Hematopoietic multipotent progenitor cell (in vitro differentiated cells): ENCODE results near the gene VAC14. TPM values are rescaled to one million over a fixed set of nuclear protein-coding genes. Genes with fewer than 3 reads are reported as not detected.
A peak's percentile ranks its signal among the peaks of the same experiment; 100 is the strongest.

Experiments used
- DNase-seq, 3 donors: peaks; one replicate each; pipeline ENCODE4 v3.0.0-alpha.2; 2011 to 2015; ENCODE audit warnings: low read depth in 2 of 3, low spot score in 2 of 3
- total RNA-seq: library from RNA; depleted of rRNA; stranded (reverse); fragments of >200 nt; gene quantifications from one replicate; pipeline ENCODE4 v1.2.3, GENCODE V29; 2012

VAC14 gene
- total RNA-seq, 1 donor, result 52.0 TPM

DNA sequence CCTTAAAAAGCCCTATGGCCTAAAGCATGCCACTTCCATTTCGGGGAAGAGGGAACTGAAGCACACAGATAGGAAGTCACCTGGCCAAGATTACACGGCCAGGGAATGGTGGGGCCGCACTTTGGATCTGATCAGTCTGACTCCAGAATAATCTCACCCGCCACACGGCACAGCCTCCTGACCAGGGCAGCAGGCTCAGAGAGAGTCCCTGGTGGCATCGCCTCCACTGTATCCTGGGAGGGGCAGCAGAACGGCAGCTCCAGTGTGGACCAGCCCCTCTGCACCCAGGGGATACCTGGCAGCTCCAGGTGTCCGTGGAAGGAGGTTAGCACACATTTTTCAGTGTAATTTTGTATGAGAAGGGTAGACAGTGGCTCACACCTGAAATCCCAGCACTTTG lies 35.5 kb downstream of the VAC14 start:
- DNase-seq, result no peak

DNA sequence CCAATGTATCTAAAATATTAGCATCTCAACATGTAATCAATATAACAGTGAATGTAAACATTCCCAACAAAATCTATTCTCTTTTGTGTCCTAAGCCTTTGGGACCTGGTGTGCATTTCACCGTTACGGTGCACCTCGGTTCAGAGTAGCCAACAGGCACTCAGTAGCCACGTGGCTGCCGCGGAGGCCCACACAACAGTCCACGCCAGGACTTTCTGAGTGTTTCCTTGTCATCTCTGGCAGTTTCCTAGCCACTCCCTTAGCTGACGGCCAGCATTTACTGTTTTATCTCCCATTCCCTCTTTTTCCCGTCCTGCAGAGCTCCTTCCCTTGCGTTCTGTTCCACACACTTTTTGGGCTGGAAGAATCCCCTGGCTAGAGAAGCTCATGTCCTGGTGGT lies 36.3 kb downstream of the VAC14 start:
- DNase-seq, result no peak

DNA sequence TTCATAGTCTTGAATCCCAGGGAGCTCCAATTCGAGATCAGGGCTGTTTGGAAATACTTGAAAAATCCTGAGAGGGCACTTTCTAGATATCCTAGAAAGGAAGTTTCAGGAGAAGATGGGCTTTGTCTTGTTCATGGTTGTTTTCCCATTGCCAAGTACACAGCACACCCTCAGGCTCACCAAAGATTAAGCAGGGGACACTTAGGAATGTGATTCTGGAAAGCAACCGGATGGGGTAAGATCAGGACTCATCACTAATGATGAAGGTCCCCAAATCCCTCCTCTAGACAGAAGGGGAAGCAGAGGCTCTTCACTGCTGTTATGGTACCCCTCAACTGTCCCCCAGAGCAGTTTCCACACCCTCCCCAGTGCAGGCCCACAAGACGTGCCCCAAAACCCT lies 40.7 kb downstream of the VAC14 start:
- no peak for DNase-seq

DNA sequence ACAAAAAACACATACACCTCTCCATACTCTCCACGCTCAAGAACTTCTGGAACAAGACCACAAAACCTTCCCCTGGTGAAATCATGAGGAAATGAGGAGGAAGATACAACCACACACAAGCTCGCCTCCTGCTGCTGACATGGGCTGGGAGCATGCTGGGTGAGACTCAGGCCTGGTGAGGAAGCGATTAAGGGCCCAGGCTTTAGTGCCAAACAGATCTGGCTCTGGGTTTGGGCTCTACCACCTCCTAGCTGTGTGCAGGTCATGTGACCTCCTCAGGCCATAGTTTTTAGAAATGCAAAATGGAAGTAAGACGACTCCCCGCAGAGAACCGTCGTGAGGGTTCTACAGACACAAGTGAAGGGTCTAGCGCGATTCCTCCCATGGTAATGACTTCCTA lies 41.3 kb downstream of the VAC14 start:
- DNase-seq, result no peak

DNA sequence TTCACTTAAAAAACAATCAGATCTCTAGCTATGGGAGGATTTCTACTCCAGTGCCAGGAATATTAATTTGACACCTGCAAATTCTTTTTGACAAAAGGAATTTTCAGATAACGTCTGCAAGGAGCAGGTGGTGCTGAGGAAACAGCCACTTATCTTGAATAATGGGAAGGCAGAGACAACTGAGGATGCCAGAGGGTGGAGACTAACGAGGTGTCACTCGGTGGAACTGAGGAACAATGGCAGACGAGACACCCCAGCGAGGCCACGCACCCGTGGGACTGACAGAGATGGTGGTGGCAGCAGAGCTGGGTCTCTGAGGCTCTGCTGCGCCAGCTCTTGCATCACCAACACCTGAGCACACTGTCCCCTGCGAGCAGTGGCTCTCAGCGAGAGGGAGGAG lies 42.2 kb downstream of the VAC14 start:
- DNase-seq, result no peak

DNA sequence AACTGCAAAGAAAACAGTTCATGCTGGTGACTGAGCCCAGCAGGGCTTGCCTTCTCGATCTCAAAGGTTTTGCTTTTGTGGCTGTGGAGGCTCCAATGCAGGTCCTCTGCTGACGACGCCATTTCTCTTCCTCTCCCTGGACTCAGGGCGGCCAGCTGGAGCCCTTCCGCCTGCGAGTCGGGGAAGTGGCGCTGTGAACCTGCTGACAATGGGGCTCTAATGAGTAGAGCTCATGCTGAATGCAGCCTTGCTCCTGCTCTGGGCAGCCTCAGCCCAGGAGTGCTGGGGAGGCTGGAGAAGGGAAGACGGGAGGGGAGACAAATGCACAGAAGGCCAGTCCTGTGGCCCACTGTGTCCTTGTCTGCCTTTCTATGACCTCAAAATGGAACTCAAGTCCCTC lies 43.8 kb downstream of the VAC14 start:
- DNase-seq, result no peak

DNA sequence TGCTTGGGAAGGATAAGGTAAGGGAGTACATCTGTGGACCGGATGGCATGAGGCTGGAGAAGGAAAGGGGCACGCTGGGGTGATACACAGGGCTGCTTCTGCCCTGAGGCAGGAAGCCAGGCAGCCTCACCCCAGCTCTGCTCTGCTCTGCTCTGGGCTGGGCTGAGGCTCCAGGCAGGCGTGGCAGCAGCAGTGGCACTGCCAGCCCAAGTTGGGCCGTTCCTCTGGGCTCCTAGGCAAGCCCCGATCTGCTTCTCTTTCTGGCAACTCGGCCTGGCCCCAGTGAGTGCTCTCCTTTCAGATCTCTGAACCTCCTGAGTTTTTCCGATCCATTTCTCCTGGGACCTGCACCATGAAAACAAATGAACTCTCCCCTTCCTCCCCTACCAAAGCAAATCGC lies 44.9 kb downstream of the VAC14 start:
- no peak for DNase-seq

DNA sequence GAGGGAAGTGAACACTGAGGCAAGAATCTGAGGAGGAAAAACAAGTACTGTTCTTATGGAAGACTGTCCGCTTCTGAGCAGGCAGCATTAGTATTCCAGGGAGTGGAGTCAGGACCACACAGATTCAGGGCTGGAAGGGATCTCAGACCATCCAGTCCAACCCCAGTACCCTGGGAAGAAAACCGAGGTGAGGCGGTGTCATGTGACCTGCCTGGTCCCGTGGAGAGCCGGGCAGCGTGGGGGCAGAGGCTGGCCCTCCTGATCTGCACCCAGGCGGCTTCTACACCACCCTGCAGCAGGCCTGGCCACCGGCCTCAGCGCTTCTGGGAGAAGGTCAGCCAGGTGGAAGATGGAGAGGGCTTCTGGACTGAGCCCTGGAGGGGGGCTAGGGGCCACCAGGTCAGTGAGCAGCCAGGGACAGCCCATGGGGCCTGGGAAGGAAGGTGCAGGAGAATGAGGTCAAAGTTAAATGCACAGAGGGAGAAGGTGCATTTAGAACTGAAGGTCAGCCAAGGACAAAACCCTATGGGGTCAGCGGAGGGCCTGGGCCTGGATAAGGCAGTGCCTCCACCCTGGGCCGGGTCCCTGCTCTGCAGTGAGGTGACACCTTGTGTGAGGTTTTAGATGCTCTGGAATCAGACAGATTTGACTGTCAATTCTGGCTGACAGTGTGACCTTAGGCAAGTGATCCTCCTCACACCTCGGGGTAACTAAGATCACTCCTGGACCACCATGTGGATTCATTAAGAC lies 45.9 kb downstream of the VAC14 start:
- no peak for DNase-seq

DNA sequence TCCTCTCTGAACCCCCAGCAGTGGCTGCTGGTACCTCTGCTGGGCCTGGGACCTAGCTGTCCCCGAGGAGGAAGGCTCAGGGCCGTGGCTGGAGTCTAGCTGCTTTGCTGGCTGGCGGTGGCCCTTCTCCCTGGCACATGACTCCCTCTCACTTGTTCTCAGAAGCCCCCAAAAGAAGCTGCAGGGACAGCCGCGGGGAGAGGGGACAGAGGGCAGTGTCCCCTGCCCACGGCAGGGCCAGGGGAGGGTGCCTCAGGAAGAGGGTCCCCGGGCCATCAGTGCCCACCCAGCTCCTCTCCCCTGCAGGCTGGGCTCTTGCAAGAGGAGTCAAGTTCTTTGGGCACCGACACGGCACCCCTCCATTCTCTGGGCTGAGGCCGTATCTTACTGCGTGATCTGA lies 46.6 kb downstream of the VAC14 start:
- no peak for DNase-seq

DNA sequence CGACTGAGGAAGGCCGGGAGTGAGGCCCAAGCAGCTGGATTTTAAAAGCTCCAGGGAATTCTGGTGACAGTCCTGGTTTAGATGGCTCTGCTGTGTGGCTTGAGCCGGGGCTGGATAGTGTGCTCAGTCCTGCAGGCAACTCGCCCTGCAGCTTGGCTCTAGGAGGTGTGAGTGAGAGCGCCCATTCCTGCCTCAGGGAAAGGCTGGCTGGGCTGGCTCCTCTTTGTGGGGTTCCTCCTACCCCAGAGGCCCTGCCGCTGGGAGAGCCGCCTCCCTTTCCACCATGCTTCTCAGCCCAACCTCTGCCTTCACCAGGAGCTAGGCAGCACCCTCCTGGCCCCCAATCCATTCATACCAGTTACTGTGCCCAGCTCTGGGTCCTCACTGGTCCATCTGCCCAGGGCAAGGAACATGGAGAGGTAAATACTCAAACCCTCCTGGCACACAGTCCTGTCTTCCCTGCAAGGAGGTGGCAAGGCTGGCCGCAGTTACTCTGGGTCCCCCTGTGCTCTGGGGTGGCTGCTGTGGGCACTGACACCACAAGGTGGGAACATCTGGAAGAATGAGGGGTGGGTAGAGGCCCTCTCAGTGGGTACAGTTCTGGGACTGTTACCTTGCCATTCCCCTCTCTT lies 47.1 kb downstream of the VAC14 start:
- no peak for DNase-seq

DNA sequence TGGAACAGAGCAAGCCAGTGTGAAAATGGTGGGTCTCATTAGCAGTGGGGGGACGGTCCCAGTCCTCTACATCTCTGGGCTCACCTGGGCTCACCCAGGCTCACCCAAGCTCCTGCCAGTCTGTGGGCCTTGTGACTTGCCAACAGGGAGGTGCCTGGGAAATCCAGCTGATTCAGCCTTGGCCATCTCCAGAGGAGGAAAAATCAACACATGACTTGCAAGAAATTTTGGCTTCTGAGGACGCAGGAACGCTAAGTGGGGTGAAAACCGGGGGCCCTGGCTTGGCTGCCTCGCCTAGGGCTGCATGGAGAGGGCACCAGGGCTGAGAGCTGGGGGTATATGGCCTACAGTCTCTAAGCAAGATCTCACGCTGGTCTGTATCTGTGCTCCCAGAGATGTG lies 47.7 kb downstream of the VAC14 start:
- DNase-seq, result no peak

DNA sequence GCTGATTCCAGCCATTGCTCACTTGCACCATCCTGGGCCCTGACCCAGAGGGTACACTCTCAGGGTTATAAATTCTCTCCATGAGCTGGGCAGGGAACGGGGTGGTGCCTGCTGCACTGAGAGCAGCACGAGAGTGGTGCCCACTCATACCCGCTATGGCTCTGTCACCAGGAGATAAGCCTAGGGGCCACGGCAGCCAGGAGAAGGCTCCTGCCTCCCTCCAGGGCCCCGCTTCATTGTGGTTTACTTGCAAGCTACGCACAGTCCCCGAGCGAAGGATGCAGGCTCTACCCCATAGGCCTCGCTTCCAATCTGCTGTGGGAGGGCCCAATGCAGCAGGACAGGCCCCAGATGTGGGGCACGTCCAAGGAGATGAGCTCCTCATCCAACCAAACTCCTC lies 48.5 kb downstream of the VAC14 start:
- peak in 2 of 3 donors; percentile 31 to 64 for DNase-seq

DNA sequence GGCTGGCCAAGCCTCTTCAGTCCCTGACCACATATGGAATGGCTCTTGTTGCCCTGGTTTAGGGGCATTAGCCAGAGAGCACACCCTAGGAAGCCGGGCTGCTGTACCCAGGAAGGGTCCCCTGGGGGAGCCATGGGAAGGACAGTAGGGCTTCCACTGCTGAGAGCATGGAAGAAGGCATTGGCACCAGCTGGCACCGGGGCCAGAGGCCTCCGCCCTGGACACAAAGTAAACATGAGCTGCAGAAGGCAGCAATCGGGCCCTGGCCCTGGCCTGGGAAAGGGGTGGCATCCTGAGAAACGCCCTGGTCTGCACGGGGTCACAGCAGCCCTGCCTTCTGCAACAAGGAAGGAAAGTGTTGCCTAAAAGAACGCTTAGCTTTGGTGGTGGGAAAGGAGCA lies 49.4 kb downstream of the VAC14 start:
- no peak for DNase-seq

DNA sequence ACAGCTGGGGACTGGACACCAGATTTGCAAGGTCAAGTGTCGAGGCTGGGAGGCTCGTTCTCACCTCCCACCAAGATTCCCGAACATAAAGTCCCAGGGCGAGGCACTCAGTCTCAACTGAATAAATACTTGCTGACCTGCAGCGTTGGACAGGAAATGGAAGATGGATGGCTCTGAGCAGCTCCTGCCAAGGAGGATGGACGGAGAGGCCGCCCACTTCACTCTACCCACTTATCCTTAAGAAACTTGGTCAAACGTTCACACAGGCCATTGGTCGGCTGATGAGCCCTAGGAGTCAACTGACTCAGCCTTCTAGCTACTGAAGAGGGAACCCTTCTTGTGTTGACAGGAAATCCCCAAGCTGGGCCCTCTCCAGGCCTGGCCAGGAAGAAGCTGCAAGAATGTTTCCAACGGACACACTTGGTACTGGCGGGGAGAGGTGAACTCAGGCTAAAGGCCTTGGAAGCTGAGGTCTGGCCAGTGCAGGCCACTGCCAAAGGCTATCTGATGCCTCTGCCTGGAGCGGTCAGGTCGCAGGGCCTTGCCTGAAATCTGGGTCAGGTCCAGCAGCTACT lies 50.0 kb downstream of the VAC14 start:
- peak in 2 of 3 donors; percentile 39 to 72 for DNase-seq

DNA sequence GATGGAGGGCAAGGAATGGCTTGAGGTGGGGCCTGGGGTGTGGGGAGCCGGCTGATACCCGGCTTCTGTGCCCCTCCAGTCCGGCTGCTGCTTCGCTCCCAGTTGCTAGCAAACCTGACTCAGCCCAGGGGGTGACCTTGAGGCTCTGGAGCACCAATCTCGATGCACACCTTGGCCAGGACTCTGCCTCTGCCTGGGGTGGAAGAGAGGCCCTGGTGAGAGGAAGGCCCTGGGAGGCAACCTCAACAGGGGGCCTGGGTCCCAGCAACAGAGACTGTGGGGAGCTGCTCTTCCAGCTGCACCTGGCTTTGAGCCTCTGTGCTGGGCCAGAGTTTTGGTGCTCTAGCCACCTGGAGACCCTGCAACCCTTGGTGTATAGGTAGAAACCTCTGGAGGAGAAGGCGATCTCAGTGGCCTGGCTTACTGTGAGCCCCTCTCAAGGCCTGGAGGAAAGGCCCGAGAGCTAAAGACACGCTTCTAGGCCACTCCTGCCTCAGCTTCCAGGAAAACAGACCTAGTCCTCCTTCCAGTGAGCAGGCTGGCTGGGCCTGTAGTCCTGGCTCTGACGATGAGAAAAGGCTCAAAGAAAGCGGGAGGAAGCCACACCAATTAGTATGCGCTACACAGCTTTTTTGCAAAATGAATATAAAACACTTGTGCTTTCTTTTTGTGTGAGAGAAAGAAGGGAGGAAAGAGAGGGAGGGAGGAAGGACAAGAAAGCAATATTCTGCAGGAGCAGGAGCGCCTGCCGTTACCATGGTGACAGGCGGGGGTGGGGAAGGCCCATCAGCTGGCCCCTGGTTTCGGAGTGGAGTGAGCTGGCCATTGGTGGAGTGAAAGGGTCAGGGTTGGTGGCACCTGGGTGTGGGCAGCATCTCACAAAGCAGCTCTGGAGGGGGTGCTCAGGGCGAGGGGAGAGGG lies 51.0 kb downstream of the VAC14 start:
- DNase-seq, result no peak

DNA sequence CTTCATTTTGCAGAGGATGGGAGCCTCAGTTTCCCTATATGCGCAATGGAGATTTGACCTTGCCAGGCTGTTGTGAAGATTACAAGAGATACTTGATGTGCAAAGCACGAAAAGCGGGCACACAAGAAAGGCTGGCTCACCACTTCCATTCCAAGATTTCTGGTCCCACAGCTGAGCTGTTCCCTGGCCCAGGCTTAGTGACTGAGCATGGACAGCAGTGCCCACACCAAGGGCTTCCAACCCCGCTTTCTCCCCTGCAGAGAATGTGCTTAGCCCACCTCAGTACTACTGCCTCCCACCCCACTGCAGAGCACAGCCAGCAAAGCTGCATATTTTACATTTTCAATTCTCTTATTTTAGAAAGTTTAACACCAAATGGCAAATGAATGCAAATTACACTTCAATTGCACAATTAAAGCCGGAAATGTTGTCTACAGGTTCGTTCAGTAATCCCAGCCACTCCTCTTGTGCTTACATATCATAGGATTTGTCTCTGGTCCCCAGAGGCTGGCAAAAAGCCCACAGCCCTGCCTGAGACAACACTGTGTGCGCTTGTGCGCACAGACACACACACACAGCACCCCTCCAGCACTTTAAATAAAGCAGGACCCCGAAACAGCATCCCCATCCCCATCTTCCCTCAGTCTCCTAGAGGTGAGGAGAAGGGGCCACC lies 51.8 kb downstream of the VAC14 start:
- no peak for DNase-seq

DNA sequence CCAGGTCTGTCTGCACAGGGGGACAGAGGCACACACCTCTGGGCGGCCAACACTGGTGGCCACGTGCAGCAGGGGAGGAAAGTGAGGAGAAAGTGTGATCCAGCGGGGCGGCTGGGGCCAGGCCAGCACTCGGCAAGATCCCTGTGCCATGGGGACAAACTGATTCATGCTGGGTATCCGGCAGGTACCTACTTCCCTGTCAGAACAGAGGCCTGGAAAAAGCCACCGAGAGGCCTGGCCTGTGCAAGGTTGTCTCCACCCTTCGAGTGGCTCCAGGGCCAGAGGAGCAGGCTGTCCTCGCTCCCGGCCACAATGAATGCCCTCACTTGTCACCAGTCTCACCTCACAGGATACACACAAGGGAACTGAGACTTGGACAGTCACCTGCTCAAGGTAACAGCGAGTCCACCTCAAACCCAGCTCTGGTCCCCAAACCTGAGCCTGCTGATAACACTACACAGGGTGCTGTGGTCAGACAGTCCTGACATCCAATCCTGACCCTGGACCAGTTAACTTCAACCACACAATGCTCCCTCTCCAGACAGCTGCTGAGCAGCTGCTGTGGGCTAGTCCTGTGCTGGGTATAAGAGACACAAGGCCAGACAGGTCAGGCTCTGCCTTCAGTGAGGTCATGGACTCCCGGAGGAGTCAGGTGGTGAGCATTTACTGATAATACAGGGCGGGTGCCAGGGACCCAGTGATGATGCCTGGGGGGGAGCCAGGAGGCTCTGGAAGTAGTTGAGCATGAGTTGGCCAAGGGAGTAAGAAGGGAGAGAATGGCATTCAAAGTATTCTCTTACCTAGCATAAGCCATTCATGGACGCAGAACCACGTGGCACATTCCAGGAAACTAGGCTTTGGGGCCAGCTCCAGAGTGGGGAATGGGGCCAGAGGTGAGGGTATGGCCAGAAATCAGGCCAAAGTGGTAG lies 53.0 kb downstream of the VAC14 start:
- no peak for DNase-seq

DNA sequence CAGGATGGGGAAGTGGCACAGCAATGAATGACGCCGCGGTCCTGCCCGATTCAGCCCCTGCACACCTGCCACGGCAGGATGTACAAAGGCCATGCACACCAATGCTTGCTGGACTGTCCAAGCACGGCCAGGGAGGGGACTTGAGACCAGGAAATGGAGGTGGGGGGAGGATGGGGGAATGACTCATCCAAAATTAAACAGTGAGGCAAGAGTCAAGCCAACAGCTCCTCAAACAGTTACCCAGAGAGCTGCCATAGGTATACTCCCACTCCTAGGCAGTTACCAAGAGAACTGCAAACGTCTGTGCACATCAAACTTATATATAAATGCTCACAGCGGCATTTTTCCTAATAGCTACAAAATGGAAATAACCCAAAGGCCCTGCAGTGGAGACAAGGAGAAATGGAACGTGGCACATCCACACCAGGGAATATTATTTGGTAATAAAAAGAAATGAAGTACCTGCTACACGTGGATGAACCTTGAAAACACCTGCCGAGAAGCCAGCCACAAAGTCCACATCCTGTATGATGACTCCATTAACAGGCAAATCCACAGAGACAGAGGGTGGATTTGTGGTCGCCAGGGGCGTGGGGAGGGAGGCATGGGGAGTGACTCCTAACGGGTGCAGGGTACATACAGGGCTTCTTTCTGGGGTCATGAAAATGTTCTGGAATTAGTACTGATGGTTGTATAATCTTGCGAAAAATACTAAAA lies 54.1 kb downstream of the VAC14 start:
- DNase-seq, result peak in 1 of 3 donors; percentile 30
